Neural crest cell (in vitro differentiated cells): ENCODE results near the gene CNTN5. TPM values are rescaled to one million over a fixed set of nuclear protein-coding genes. Genes with fewer than 3 reads are reported as not detected.

ENCODE experiments used
- DNase-seq: peaks from one replicate; pipeline ENCODE4 v3.0.0; 2021; ENCODE audit warnings: low read depth, mixed read lengths, low spot score
- H3K27ac Mint-ChIP-seq: one replicate; pipeline ENCODE4 v1.8.0; 2021; ENCODE audit warnings: mild to moderate bottlenecking, mixed read lengths; ENCODE audit not compliant: unreplicated experiment
- H3K27me3 Mint-ChIP-seq: 2 replicates; pipeline ENCODE4 v1.8.0; 2021; ENCODE audit warnings: low read depth, mild to moderate bottlenecking, mixed read lengths
- H3K36me3 Mint-ChIP-seq: 2 replicates; pipeline ENCODE4 v1.8.0; 2021; ENCODE audit warnings: low read depth, mild to moderate bottlenecking, mixed read lengths
- H3K4me1 Mint-ChIP-seq: 2 replicates; pipeline ENCODE4 v1.8.0; 2021; ENCODE audit warnings: mixed read lengths
- H3K4me3 Mint-ChIP-seq: one replicate; pipeline ENCODE4 v1.8.0; 2021; ENCODE audit warnings: mild to moderate bottlenecking, mixed read lengths
- H3K9me3 Mint-ChIP-seq: 2 replicates; pipeline ENCODE4 v1.8.0; 2021; ENCODE audit warnings: mixed read lengths
- total RNA-seq: library from RNA; stranded (reverse); gene quantifications from 2 replicates; pipeline ENCODE4 v1.2.1, GENCODE V29; 2021
- TF ChIP-seq, protein P1 (sequence below): fragments of 200-600 bp; sonication (generic); conservative IDR thresholded peaks from 2 replicates; pipeline ENCODE4 v1.5.0; 2021; ENCODE audit warnings: antibody characterized with exemption, mild to moderate bottlenecking

CNTN5 gene
- total RNA-seq, 1 donor from 2014 or later = not detected

DNA sequence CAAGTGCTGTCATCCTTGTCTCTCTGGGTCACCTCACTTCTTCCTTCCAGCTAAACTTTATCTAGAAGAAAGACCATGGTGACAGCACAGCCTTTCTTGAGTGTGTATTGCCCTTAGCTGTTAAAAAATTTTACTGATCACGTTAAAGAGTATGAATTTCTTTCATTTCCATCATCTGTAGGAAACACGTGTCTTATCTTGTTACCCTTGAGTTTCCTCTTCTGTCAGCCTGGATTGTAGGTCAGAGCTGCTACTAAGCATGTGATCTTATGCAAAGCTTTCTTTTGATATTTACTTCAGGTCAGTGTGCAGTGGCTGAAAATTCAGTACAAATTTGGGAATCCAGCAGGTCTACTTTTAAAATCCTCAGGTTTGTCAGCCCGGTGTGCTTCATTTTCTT is 1154.1 kb downstream of the CNTN5 start:
- DNase-seq = no peak
- Mint-ChIP-seq H3K4me3 (no peak overlapping the region), H3K27me3 (no peaks in the 10 kb centered on the region), H3K4me1 (no peaks in the 10 kb centered on the region), H3K9me3 (no peaks in the 10 kb centered on the region), H3K27ac (no peak overlapping the region), H3K36me3 (no peaks in the 10 kb centered on the region)
- TF ChIP-seq, protein P1, sequence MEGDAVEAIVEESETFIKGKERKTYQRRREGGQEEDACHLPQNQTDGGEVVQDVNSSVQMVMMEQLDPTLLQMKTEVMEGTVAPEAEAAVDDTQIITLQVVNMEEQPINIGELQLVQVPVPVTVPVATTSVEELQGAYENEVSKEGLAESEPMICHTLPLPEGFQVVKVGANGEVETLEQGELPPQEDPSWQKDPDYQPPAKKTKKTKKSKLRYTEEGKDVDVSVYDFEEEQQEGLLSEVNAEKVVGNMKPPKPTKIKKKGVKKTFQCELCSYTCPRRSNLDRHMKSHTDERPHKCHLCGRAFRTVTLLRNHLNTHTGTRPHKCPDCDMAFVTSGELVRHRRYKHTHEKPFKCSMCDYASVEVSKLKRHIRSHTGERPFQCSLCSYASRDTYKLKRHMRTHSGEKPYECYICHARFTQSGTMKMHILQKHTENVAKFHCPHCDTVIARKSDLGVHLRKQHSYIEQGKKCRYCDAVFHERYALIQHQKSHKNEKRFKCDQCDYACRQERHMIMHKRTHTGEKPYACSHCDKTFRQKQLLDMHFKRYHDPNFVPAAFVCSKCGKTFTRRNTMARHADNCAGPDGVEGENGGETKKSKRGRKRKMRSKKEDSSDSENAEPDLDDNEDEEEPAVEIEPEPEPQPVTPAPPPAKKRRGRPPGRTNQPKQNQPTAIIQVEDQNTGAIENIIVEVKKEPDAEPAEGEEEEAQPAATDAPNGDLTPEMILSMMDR = no peak

DNA sequence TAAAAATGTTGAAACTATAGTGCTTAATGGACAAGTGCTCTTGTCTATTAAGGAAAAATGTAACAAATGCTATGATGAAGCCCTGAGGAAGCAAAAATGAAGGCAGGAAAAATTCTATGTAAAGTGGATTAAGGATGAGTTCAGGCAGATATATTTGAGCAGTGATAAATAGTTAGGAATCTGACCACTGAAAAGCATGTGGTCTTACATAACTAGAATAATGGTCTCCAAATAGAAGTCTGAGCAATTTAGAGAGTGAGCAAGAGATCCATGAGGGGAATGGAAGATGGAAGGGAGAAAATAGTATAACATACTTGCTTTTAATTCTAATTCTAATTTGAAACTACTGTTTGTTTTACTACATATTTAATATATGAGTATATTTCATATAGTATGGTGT is 1155.7 kb downstream of the CNTN5 start:
- TF ChIP-seq, protein P1 = no peak
- Mint-ChIP-seq H3K27ac (no peak overlapping the region), H3K4me3 (no peak overlapping the region), H3K27me3 (no peaks in the 10 kb centered on the region), H3K4me1 (no peaks in the 10 kb centered on the region), H3K9me3 (no peaks in the 10 kb centered on the region), H3K36me3 (no peaks in the 10 kb centered on the region)
- DNase-seq = no peak

DNA sequence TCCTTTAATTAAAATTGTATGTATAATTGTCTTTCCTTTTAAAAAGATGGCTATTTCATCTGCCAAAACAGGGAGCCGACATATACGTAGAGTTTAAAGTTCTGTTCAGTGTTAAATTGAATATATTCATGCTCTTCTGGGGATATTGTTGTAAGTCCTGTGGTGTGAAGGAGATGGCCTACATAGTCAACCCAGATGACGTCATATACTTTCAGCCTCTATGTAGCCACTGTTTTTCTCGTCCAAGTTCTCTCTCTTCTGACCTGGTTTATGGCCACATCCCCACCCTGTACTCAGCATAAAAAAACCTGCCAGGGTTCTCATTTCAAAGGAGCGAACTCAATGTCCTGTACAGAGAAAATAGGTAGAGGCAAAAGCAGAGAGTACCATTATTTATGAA is 1156.9 kb downstream of the CNTN5 start:
- no peak overlapping the region for H3K27ac Mint-ChIP-seq
- H3K4me3 Mint-ChIP-seq = no peak overlapping the region
- no peaks in the 10 kb centered on the region for H3K9me3 Mint-ChIP-seq
- no peak for DNase-seq
- H3K4me1 Mint-ChIP-seq = no peaks in the 10 kb centered on the region
- H3K27me3 Mint-ChIP-seq = no peaks in the 10 kb centered on the region
- TF ChIP-seq, protein P1 = no peak
- H3K36me3 Mint-ChIP-seq = no peaks in the 10 kb centered on the region

DNA sequence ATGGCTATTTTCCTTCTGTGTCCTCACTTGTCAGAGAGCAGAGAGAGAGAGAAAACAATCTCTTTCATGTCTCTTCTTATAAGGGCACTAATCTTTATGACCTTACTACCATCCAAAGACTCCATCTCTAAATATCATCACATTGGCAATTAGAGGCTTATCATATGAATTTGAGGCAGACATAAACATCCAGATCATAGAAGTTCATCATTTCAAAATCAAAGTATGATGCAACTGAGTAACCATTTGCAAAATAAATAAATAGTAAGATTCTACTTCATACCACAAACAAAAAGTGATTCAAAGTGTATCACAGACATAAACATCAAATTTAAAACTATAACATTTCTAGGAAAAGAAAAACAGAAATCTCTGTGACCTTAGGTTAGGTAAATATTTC is 1161.6 kb downstream of the CNTN5 start:
- TF ChIP-seq, protein P1 = no peak
- no peaks in the 10 kb centered on the region for H3K4me1 Mint-ChIP-seq
- H3K9me3 Mint-ChIP-seq = no peaks in the 10 kb centered on the region
- no peak overlapping the region for H3K27ac Mint-ChIP-seq
- no peaks in the 10 kb centered on the region for H3K27me3 Mint-ChIP-seq
- no peak overlapping the region for H3K4me3 Mint-ChIP-seq
- no peaks in the 10 kb centered on the region for H3K36me3 Mint-ChIP-seq
- no peak for DNase-seq

DNA sequence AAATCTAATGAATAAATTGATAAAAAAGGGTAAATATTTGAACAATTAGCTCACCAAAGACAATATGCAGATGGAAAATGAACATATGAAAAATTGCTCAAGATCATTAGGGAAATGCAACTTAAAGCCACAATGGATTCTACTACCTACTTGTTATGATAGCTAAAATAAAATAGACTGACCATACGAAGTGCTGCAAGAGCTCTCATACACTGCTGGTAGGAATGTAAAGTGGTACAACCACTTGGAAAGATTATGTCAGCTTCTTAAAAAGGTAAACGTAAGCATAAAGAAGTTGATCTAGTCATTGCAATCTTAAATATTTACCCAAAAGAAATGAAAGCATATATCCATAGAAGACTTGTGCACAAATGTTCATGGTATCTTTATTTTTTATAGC is 1162.2 kb downstream of the CNTN5 start:
- Mint-ChIP-seq H3K36me3 (no peaks in the 10 kb centered on the region), H3K27ac (no peak overlapping the region), H3K9me3 (no peaks in the 10 kb centered on the region), H3K4me1 (no peaks in the 10 kb centered on the region), H3K27me3 (no peaks in the 10 kb centered on the region), H3K4me3 (no peak overlapping the region)
- DNase-seq = no peak
- TF ChIP-seq, protein P1 = no peak

DNA sequence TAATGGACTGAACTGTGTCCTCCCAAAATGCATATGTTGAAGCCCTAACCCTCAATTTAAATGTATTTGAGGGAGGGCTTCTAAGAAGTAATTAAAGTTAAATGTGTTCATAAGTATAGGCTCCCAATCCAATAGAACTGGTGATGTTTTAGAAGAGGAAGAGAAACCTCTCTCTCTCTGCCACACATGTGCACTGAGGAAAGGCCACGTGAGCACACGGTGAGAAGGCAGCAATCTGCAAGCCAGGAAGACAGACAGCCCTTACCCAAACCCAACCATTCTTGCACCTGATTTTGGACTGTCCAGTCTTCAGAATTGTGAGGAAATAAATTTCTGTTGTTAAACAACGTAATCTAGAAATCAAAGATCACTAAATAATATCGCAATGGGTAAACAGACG is 1164.8 kb downstream of the CNTN5 start:
- DNase-seq = no peak
- H3K36me3 Mint-ChIP-seq = no peaks in the 10 kb centered on the region
- H3K27me3 Mint-ChIP-seq = no peaks in the 10 kb centered on the region
- H3K4me3 Mint-ChIP-seq = no peak overlapping the region
- H3K27ac Mint-ChIP-seq = no peak overlapping the region
- TF ChIP-seq, protein P1 = no peak
- H3K9me3 Mint-ChIP-seq = no peaks in the 10 kb centered on the region
- no peaks in the 10 kb centered on the region for H3K4me1 Mint-ChIP-seq
